PFSK-1 (cell line): ENCODE measurements around the gene CNGA3.

Source experiments
- POLR2AphosphoS5 ChIP-seq: IDR thresholded peaks from 2 replicates; pipeline ENCODE4 v1.6.1; 2012; ENCODE audit warnings: low read depth, mild to moderate bottlenecking, control low read depth, low read length, moderate library complexity
- SIN3A ChIP-seq: IDR thresholded peaks from 2 replicates; pipeline ENCODE4 v1.6.1; 2012; ENCODE audit warnings: mild to moderate bottlenecking, low read length, moderate library complexity, borderline replicate concordance; ENCODE audit not compliant: insufficient read depth
- TAF1 ChIP-seq: IDR thresholded peaks from 2 replicates; pipeline ENCODE4 v1.6.1; 2012; ENCODE audit warnings: low read length, control low read depth, borderline replicate concordance; ENCODE audit not compliant: insufficient read depth
- TF ChIP-seq, protein P1 (sequence below), 2 experiments: IDR thresholded peaks; 2 replicates each; pipeline versions ENCODE4 v1.6.1 to v1.8.0; 2011 to 2012; ENCODE audit warnings: low read depth in 2 of 2, low read length in 2 of 2, control low read depth in 1 of 2, inconsistent platforms in 1 of 2, mild to moderate bottlenecking in 1 of 2, moderate library complexity in 1 of 2; ENCODE audit not compliant: insufficient read depth in 1 of 2

DNA sequence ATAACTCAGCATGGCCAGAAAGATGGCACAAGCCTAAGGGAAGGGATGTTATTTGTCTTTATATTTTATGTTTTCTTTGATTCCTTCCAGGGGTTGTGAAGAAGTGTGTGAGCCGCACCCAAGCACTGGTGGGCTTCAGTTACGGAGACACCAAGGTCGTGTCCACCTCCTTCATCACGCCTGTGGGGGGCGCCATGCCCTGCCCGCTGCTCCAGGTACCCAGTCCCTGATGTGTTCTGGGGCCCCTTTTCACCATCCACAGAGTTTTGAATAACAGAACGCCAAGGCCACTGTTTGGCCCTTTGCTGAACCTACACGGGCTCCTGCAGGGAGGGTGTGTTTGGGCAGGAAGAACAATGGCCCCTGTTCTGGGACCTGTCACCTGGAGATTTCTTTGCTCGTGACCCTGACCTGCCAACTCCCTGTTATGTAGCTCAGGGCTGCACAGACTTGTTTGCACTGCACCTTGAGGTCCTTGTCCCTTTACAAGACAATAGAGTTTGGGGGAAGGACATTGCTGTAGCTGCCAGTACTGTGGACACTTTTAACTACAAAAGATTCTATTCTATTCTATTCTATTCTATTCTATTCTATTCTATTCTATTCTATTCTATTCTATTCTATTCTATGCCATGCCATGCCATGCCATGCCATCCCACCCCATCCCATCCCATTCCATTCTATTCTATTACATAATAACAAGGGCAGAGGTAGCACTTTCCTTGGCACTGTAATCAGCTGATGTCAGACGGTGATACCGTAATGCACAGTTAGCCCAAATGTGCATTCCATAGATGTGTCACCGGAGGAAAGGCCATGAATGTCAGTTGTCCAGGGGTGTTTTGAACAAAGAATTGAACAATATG, 48.2 kb upstream of the CNGA3 start:
- no peak for TF ChIP-seq POLR2AphosphoS5
- TF ChIP-seq, protein P1, sequence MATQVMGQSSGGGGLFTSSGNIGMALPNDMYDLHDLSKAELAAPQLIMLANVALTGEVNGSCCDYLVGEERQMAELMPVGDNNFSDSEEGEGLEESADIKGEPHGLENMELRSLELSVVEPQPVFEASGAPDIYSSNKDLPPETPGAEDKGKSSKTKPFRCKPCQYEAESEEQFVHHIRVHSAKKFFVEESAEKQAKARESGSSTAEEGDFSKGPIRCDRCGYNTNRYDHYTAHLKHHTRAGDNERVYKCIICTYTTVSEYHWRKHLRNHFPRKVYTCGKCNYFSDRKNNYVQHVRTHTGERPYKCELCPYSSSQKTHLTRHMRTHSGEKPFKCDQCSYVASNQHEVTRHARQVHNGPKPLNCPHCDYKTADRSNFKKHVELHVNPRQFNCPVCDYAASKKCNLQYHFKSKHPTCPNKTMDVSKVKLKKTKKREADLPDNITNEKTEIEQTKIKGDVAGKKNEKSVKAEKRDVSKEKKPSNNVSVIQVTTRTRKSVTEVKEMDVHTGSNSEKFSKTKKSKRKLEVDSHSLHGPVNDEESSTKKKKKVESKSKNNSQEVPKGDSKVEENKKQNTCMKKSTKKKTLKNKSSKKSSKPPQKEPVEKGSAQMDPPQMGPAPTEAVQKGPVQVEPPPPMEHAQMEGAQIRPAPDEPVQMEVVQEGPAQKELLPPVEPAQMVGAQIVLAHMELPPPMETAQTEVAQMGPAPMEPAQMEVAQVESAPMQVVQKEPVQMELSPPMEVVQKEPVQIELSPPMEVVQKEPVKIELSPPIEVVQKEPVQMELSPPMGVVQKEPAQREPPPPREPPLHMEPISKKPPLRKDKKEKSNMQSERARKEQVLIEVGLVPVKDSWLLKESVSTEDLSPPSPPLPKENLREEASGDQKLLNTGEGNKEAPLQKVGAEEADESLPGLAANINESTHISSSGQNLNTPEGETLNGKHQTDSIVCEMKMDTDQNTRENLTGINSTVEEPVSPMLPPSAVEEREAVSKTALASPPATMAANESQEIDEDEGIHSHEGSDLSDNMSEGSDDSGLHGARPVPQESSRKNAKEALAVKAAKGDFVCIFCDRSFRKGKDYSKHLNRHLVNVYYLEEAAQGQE (IDR thresholded peaks at IDR 0.05; ENCODE audit: insufficient read depth in 1 of 2, low read depth in 2 of 2, low read length in 2 of 2), result no peak
- TF ChIP-seq SIN3A, result no peak
- no peak for TF ChIP-seq TAF1
